NCI-H1105 (cell line): ENCODE results near the gene LRRC71.

Experiments
- DNase-seq: peaks from one replicate; lab custom pipeline; 2025; lab: John Stamatoyannopoulos, UW

The LRRC71 gene

GRCh38 chr1:156927215-156928042 lies 7.0 kb downstream of the LRRC71 start:
- peak; percentile 77 for DNase-seq

GRCh38 chr1:156928043-156928602 lies 7.7 kb downstream of the LRRC71 start:
- DNase-seq: no peak

- no peak for DNase-seq
Measured at GRCh38 chr1:156929596-156930238, 9.3 kb downstream of the LRRC71 start.

- no peak for DNase-seq
Measured at GRCh38 chr1:156930483-156930882, 10.1 kb downstream of the LRRC71 start.

GRCh38 chr1:156931211-156931952 lies 10.9 kb downstream of the LRRC71 start:
- DNase-seq: no peak

- DNase-seq: no peak
Measured at GRCh38 chr1:156931974-156932710, 11.7 kb downstream of the LRRC71 start.

GRCh38 chr1:156933136-156933535 lies 12.7 kb downstream of the LRRC71 start:
- DNase-seq: no peak

GRCh38 chr1:156935505-156936128 lies 15.2 kb downstream of the LRRC71 start:
- DNase-seq: no peak

GRCh38 chr1:156936191-156936590 lies 15.8 kb downstream of the LRRC71 start:
- DNase-seq: no peak

GRCh38 chr1:156936721-156937220 lies 16.3 kb downstream of the LRRC71 start:
- no peak for DNase-seq

GRCh38 chr1:156937883-156938282 lies 17.5 kb downstream of the LRRC71 start:
- DNase-seq: no peak

GRCh38 chr1:156938813-156939212 lies 18.4 kb downstream of the LRRC71 start:
- DNase-seq: no peak

GRCh38 chr1:156939786-156940334 lies 19.4 kb downstream of the LRRC71 start:
- DNase-seq: no peak

- DNase-seq: no peak
Measured at GRCh38 chr1:156941675-156942074, 21.2 kb downstream of the LRRC71 start.

- DNase-seq: no peak
Measured at GRCh38 chr1:156942176-156942575, 21.7 kb downstream of the LRRC71 start.

- DNase-seq: no peak
Measured at GRCh38 chr1:156942576-156942975, 22.1 kb downstream of the LRRC71 start.

GRCh38 chr1:156943756-156944155 lies 23.3 kb downstream of the LRRC71 start:
- DNase-seq: no peak

- DNase-seq: no peak
Measured at GRCh38 chr1:156944268-156944667, 23.8 kb downstream of the LRRC71 start.

GRCh38 chr1:156944848-156945247 lies 24.4 kb downstream of the LRRC71 start:
- DNase-seq: no peak

- DNase-seq: no peak
Measured at GRCh38 chr1:156945881-156946661, 25.6 kb downstream of the LRRC71 start.
